Peyer's patch (tissue), 4 donors: ENCODE measurements around the gene TOM1L2.

Source experiments
- CTCF ChIP-seq, 6 experiments: fragments of 450-650 bp in 4 of 6; fragments of 200-600 bp in 2 of 6; sonication (generic) in 1 of 6; IDR thresholded peaks; one replicate each; pipeline ENCODE4 v1.5.1; 2017 to 2019; ENCODE audit warnings: antibody characterized with exemption in 6 of 6, mild to moderate bottlenecking in 3 of 6, moderate library complexity in 1 of 6
- POLR2A ChIP-seq, 2 donors: fragments of 450-650 bp; IDR thresholded peaks; one replicate each; pipeline ENCODE4 v1.5.1; 2017; ENCODE audit warnings: antibody characterized with exemption in 2 of 2, mild to moderate bottlenecking in 2 of 2, moderate library complexity in 2 of 2

- no peak for TF ChIP-seq POLR2A (IDR thresholded peaks at IDR 0.05)
- no peak for TF ChIP-seq CTCF (IDR thresholded peaks at IDR 0.05)
Measured at GRCh38 chr17:17822616-17823015, 149.6 kb downstream of the TOM1L2 start.
